Spleen (tissue), 11 donors: ENCODE data around the gene SUMF2. TPM values are rescaled to one million over a fixed set of nuclear protein-coding genes. Genes with fewer than 3 reads are reported as not detected.
"Not testable (repeated sequence)": the region's sequence is repeated elsewhere in the genome, so short reads cannot be mapped to it uniquely, and the experiment has no call there.

Experiments used
- DNase-seq: peaks from one replicate; pipeline ENCODE4 v3.0.0-alpha.2; 2020
- H3K27ac ChIP-seq, 8 donors: fragments of 200-600 bp; sonication (generic) in 7 of 8; 1 replicate in 4 of 8; 2 replicates in 4 of 8; pipeline versions ENCODE4 v1.5.0 to v1.8.0; 2016 to 2021; ENCODE audit warnings: inconsistent platforms in 4 of 8, mild to moderate bottlenecking in 4 of 8, moderate library complexity in 1 of 8
- H3K27me3 ChIP-seq, 7 donors: fragments of 200-600 bp; sonication (generic) in 6 of 7; replicated peaks in 1 of 7; 1 replicate in 4 of 7; 2 replicates in 3 of 7; pipeline versions ENCODE4 v1.5.0 to v1.8.0; 2016 to 2021; ENCODE audit warnings: inconsistent platforms in 3 of 7, mild to moderate bottlenecking in 1 of 7
- H3K36me3 ChIP-seq, 6 donors: fragments of 200-600 bp; sonication (generic) in 5 of 6; 1 replicate in 4 of 6; 2 replicates in 2 of 6; pipeline versions ENCODE4 v1.5.0 to v1.8.0; 2016 to 2021; ENCODE audit warnings: inconsistent platforms in 2 of 6
- H3K4me1 ChIP-seq, 6 donors: fragments of 200-600 bp; sonication (generic) in 5 of 6; 1 replicate in 3 of 6; 2 replicates in 3 of 6; pipeline versions ENCODE4 v1.5.0 to v1.8.0; 2016 to 2021; ENCODE audit warnings: inconsistent platforms in 3 of 6
- H3K4me3 ChIP-seq, 8 donors: fragments of 200-600 bp; sonication (generic) in 7 of 8; 1 replicate in 4 of 8; 2 replicates in 4 of 8; pipeline versions ENCODE4 v1.5.0 to v1.8.0; 2016 to 2021; ENCODE audit warnings: inconsistent platforms in 4 of 8, mild to moderate bottlenecking in 4 of 8, moderate library complexity in 2 of 8
- H3K9me3 ChIP-seq, 8 donors: fragments of 200-600 bp; sonication (generic) in 7 of 8; 1 replicate in 4 of 8; 2 replicates in 4 of 8; pipeline versions ENCODE4 v1.5.0 to v1.8.0; 2016 to 2021; ENCODE audit warnings: inconsistent platforms in 4 of 8
- CTCF ChIP-seq, 11 experiments: fragments of 200-600 bp in 7 of 11; fragments of 450-650 bp in 4 of 11; sonication (generic) in 4 of 11; IDR thresholded peaks in 8 of 11; conservative IDR thresholded peaks in 3 of 11; 1 replicate in 7 of 11; 2 replicates in 4 of 11; pipeline versions ENCODE4 v1.4.0 to v1.8.0; 2016 to 2021; ENCODE audit warnings: antibody characterized with exemption in 11 of 11, inconsistent platforms in 4 of 11, mild to moderate bottlenecking in 1 of 11
- POLR2A ChIP-seq, 3 donors: fragments of 450-650 bp; IDR thresholded peaks; one replicate each; pipeline ENCODE4 v1.5.1; 2017; ENCODE audit warnings: antibody characterized with exemption in 3 of 3, mild to moderate bottlenecking in 1 of 3
- POLR2AphosphoS5 ChIP-seq, 3 donors: sonication (generic); formaldehyde crosslinking; IDR thresholded peaks; one replicate each; pipeline ENCODE4 v1.5.1; 2017; ENCODE audit warnings: antibody characterized with exemption in 3 of 3
- WGBS, 5 donors: extraction: QIAGEN DNeasy Blood & Tissue Kit in 3 of 5; methylation state at CpG; one replicate each; pipeline versions ENCODE4 v1.1.5 to v1.1.7; 2013 to 2018; 5-methylcytosine and 5-hydroxymethylcytosine counted together
- intact Hi-C: fragments of 100-400 bp; cut with DNase I; formaldehyde crosslinking; loops from one replicate; pipeline ENCODE4 v1.15.0; 2023; ENCODE audit warnings: low total_unique reads
- polyA plus RNA-seq, 3 donors: library from polyadenylated mRNA; stranded (reverse); fragments of 200-250 nt; gene quantifications; one replicate each; pipeline ENCODE4 v1.2.1, GENCODE V29; 2013
- total RNA-seq, 7 donors: library from RNA; depleted of rRNA in 3 of 7; stranded (reverse); fragments of >200 nt in 3 of 7; fragmentation: NEBNext Ultra II Directional in 4 of 7; extraction: Animal tissue kit (Norgen Biotek cat#: 25700) in 4 of 7; gene quantifications; one replicate each; pipeline versions ENCODE4 v1.1.0 to v1.2.1, GENCODE V29; 2016 to 2021
- donor health status: healthy with polysubstance abuse.
- donor health status: DM: no; HTN: no; CAD: no; lungs with moderate emphysema.
- donor health status: DM: no; HTN: no; CAD: no.
- donor health status: Bipolar disorder and iron deficiency.
- donor health status: healthy.
- donor health status: DM: no; HTN: no; CAD: no.
- donor health status: DM: yes; HTN: yes; CAD: no.

The SUMF2 gene
- total and polyA plus RNA-seq, 10 donors = 57.1 to 145 (median 119) TPM

DNA sequence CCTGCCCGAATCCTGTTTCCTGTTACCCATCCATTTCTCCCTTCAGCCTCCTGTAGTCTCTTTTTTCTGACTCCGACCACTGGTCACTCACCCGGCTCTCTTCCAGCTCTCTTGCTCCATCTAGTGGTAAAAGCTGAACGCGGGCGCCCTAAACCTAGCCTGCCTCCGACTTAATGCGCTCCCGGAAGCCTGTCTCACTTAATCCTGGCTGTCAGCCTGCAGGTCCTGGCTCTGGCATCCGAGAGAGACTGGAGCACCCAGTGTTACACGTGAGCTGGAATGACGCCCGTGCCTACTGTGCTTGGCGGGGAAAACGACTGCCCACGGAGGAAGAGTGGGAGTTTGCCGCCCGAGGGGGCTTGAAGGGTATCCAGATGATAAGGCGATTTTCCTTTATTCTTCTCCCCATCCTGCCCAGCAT, 10.3 kb downstream of the SUMF2 start:
- Histone ChIP-seq H3K9me3 (no peaks in the 10 kb centered on the region), H3K4me3 (no peak overlapping the region), H3K27ac (no peak overlapping the region), H3K36me3 (peaks cover 0 to 80% (median 51%) of the 10 kb centered on the region in 6 donors), H3K4me1 (peaks cover 0 to 13% (median 1%) of the 10 kb centered on the region in 6 donors), H3K27me3 (no peaks in the 10 kb centered on the region)
- TF ChIP-seq POLR2A (IDR thresholded peaks at IDR 0.05) (no peak), POLR2AphosphoS5 (IDR thresholded peaks at IDR 0.05) (peak; percentile 52 to 55 (median 52)), CTCF (IDR thresholded peaks at IDR 0.05 in 8 of 11, conservative IDR thresholded peaks at IDR 0.05 in 3 of 11) (peak; percentile 86 to 97 (median 91))
- WGBS, 5 donors = 25 to 37% (median 27%) methylated on average over 19 of the region's 19 CpGs
- intact Hi-C loops = loop anchor here (5.0 to 10.0 kb wide), 2 partner anchors 72 to 430 kb away; no protein-coding TSS in a partner anchor
- peak; percentile 92 for DNase-seq

DNA sequence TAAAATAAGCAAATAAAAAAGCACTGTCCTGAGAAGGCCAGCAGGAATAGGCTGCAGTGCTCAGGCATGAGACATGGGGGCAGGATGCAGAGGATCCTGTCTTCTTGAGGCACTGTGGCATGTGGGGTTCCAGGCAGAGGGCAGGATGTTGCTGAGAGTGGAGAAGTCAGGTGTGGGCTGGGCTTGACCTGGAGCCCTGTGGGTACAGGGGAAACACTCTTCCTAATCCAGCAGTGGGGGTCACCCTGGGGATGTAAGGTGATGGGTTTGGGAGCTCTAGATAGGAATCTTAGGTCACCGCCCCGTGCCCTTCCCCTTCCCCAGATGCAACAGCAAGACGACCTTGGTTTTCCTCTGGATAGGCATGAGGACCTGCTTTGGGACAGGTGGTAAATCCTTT, 13.6 kb downstream of the SUMF2 start:
- TF ChIP-seq CTCF (IDR thresholded peaks at IDR 0.05 in 8 of 11, conservative IDR thresholded peaks at IDR 0.05 in 3 of 11) (no peak), POLR2A (IDR thresholded peaks at IDR 0.05) (no peak), POLR2AphosphoS5 (IDR thresholded peaks at IDR 0.05) (no peak)
- 90 to 100% (median 93%) methylated on average over 3 of the region's 3 CpGs for WGBS, 5 donors
- no peaks in the 10 kb centered on the region for H3K9me3 ChIP-seq
- peaks cover 0 to 80% (median 33%) of the 10 kb centered on the region in 6 donors for H3K36me3 ChIP-seq
- no peak overlapping the region for H3K4me3 ChIP-seq
- DNase-seq = peak; percentile 23
- no peak overlapping the region for H3K27ac ChIP-seq
- intact Hi-C loops = loop anchor here (10.0 kb wide), 1 partner anchor 433 kb away; no protein-coding TSS in a partner anchor
- peaks cover 0 to 36% (median 1%) of the 10 kb centered on the region in 6 donors for H3K4me1 ChIP-seq
- no peaks in the 10 kb centered on the region for H3K27me3 ChIP-seq

DNA sequence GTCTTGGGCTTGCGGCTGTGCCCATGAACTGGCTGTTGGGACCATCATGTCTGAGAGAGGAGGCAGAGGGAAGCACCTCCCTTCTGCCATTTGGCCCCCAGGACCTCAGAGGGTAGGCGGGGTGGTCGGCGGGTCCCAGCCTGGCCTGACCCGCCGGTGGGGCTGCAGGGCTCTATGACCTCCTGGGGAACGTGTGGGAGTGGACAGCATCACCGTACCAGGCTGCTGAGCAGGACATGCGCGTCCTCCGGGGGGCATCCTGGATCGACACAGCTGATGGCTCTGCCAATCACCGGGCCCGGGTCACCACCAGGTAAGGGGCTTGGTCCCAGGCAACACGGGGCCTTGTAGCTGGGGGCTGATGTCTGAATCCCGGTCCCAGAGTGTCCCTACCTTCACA, 14.1 kb downstream of the SUMF2 start:
- no peak overlapping the region for H3K27ac ChIP-seq
- 95 to 100% (median 96%) methylated on average over 3 to 16 of the region's 16 CpGs for WGBS, 5 donors
- TF ChIP-seq POLR2AphosphoS5 (IDR thresholded peaks at IDR 0.05) = peak in 1 of 3 donors; percentile 64
- TF ChIP-seq CTCF (IDR thresholded peaks at IDR 0.05 in 8 of 11, conservative IDR thresholded peaks at IDR 0.05 in 3 of 11) = no peak
- peak; percentile 75 for DNase-seq
- H3K36me3 ChIP-seq = peaks cover 0 to 76% (median 33%) of the 10 kb centered on the region in 6 donors
- no peaks in the 10 kb centered on the region for H3K9me3 ChIP-seq
- intact Hi-C loops = loop anchor here (10.0 kb wide), 1 partner anchor 433 kb away; no protein-coding TSS in a partner anchor
- H3K4me3 ChIP-seq = no peak overlapping the region
- no peaks in the 10 kb centered on the region for H3K27me3 ChIP-seq
- peaks cover 0 to 40% (median 4%) of the 10 kb centered on the region in 6 donors for H3K4me1 ChIP-seq

DNA sequence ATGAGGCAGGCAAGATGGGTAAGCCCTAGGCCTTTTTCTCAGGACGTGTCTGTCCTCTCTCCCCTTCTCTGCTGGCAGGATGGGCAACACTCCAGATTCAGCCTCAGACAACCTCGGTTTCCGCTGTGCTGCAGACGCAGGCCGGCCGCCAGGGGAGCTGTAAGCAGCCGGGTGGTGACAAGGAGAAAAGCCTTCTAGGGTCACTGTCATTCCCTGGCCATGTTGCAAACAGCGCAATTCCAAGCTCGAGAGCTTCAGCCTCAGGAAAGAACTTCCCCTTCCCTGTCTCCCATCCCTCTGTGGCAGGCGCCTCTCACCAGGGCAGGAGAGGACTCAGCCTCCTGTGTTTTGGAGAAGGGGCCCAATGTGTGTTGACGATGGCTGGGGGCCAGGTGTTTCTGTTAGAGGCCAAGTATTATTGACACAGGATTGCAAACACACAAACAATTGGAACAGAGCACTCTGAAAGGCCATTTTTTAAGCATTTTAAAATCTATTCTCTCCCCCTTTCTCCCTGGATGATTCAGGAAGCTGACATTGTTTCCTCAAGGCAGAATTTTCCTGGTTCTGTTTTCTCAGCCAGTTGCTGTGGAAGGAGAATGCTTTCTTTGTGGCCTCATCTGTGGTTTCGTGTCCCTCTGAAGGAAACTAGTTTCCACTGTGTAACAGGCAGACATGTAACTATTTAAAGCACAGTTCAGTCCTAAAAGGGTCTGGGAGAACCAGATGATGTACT, 15.5 kb downstream of the SUMF2 start:
- DNase-seq = peak; percentile 74
- 67 to 87% (median 69%) methylated on average over 8 to 12 of the region's 12 CpGs for WGBS, 5 donors

GRCh38 chr7:56080726-56081435, 16.8 kb downstream of the SUMF2 start:
- Histone ChIP-seq H3K36me3 (peaks cover 0 to 84% (median 33%) of the 10 kb centered on the region in 6 donors), H3K4me1 (peaks cover 0 to 35% (median 5%) of the 10 kb centered on the region in 6 donors)
- DNase-seq = peak; percentile 72
- WGBS, 5 donors = 90 to 92% (median 90%) methylated on average over 18 to 28 of the region's 28 CpGs
- H3K4me3 ChIP-seq, H3K27ac ChIP-seq, intact Hi-C loops, H3K27me3 ChIP-seq, H3K9me3 ChIP-seq: not testable (repeated sequence)

More for the DNA sequence above, 15.5 kb downstream of the SUMF2 start:
- H3K27ac ChIP-seq = peak overlapping the region in 4 of 8 donors; percentile 15 to 39 (median 25)
- intact Hi-C loops = loop anchor here (10.0 kb wide), 1 partner anchor 435 kb away; no protein-coding TSS in a partner anchor
- H3K36me3 ChIP-seq = peaks cover 0 to 71% (median 33%) of the 10 kb centered on the region in 6 donors
- H3K4me3 ChIP-seq = no peak overlapping the region
- H3K27me3 ChIP-seq = no peaks in the 10 kb centered on the region
- no peaks in the 10 kb centered on the region for H3K9me3 ChIP-seq
- peaks cover 0 to 36% (median 5%) of the 10 kb centered on the region in 6 donors for H3K4me1 ChIP-seq
- TF ChIP-seq POLR2AphosphoS5 (IDR thresholded peaks at IDR 0.05) (peak; percentile 14 to 65 (median 56)), CTCF (IDR thresholded peaks at IDR 0.05 in 8 of 11, conservative IDR thresholded peaks at IDR 0.05 in 3 of 11) (peak in 5 of 11 experiments; percentile 20 to 60 (median 42)), POLR2A (IDR thresholded peaks at IDR 0.05) (no peak)
